NOMO-1 (cell line): Measurements from ENCODE around the gene VCAN.

Experiments used
- DNase-seq, 2 experiments: peaks; one replicate each; lab custom pipeline; 2025; ENCODE audit not compliant: unreplicated experiment in 2 of 2; lab: John Stamatoyannopoulos, UW

The VCAN gene

DNA sequence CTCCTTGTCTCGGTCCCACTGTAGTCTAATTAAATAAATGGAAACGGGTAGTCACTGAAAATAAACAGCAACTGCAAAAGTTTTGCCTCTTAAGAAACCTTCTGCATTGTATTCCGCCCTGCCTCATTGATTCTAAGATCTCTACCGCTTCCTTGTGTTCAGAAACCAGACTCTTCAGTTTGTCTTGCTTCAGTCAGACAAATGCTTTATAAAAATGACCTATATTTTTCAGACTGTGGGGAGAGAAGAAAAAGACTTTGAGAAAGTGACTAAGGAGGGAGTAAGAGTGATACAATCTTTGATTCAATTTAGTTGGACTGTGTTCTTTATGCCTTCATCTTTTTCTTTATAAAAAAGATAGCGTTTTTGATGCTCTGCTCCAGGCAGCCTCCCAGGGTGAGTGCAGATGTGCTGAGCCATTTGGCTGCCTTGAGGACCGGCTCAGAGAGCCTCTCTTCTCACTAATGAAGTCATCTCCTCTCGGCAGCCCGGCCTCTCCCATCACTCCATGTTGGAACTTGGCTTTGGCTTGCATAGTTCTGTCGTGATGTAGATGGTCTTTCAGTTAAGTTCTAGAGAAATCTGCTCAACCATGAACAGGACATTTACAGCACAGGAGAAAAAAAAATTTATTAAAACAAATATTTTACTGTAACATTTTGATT lies 4.0 kb upstream of the VCAN start:
- DNase-seq, result no peak

DNA sequence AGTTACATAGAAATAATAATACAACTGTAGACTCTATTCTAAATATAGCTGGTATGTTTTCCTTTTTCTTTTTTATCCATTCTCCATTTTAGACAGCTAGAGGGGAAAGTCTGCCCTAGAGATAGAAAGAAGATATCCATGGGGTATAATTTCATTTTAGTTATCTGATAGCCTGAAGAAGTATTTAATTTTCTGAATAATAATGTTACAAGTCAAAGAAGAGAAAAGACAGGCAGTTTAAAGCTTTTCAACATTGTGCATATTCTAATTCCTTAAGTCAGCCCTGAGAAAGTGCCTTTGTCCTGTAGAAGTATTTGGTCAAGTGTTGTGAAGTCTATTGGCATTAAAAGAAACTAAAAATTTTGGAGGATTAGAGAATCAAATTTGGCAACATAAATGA lies 2.5 kb upstream of the VCAN start:
- DNase-seq, result no peak

DNA sequence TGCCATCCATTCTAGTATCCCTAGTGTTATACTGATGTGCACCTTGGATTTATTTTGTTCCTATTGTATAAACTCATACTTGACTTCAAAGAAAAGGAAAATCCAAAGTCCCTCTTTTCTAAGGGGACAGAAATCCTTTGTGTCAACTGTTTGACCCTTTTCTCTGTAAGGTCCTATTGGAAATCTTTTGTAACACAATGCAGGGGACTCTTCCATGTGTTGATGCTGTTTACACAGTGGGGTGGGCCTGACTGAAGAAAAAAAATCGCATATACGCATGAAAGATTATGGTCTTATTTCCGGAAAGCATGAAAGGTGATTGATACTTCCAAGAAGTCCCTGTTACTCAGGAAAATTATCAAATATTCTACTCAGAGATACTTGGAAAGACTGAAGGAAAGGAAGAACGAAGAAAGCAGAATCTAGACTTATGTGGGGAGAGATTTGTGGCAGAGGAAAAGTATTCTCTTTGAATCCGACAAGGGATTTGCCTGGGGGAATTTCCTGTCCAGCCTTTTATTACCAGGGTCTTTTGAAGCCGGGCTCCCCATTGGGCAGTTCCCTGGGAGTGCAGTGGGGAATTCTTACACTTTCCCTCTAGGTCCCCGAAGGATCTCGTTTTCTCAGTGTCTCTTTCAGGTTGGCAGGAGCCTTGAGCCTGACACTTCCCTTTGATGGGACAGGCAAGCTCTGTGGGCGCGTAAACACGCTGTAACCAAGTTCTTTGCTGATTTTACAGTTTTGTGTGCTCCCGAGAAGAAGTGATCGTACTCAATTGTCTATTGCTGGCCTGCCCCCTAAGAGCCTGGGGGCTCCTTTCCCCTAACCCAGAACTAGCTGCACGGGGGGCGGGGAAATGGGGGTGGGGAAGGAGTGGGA lies 779 bp upstream of the VCAN start:
- DNase-seq, result peak; percentile 45 to 68

DNA sequence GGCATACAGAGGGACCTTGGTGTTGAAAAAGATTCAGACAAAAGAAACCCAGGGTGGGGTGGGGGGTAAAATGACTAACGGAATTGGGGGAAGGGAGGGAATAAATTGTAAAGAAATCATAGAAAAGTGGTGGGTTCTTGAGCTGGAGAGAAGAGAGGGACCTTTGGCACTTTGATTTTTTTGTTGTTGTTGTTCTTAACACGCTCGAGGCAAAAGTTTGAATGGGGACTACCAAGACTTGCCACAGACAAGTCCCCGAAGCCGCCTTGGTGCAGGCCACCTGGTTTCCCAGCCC lies 616 bp downstream of the VCAN start:
- peak in 1 of 2 experiments; percentile 18 for DNase-seq

DNA sequence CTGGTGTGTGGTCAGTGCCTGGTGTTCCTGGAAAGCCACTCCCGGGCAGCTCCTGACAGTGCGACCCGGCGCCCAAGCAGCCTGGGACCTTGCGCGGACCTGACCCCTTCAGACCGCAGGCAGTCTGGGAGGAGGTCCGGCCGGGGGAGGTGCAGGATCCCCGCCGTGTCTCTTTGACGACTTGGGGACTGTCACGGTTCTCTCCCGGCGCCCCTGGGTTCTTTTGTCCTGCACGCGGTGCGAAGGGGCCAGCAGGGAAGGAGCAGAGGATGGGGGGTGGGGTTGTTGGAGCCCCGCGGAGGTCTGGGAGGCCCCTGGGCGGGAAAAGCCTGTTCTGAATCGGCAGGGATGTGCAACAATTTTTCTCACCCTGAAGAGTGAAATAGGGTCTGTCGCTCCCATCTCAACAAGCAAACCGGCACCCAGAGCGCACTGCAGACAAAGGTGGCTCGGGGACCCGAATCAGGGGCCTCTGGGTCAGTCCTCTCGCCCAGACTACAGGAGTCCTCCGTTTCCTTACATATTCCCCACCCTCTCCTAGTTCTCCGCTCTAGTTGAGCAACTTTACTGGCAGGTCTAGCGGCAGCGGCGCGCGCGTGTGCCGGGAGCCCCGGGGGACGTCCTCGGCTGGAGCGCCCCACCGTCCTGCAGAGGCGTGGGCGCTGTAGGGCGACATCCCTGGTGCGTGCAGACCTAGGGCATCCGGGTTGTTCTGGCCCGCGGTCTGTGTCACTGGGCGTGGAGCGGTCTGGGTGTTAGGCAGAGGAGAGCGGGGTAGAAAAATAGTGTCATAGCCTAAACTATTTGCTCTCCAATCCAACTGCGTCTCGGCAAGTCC lies 1.2 kb downstream of the VCAN start:
- peak; percentile 38 to 56 for DNase-seq

DNA sequence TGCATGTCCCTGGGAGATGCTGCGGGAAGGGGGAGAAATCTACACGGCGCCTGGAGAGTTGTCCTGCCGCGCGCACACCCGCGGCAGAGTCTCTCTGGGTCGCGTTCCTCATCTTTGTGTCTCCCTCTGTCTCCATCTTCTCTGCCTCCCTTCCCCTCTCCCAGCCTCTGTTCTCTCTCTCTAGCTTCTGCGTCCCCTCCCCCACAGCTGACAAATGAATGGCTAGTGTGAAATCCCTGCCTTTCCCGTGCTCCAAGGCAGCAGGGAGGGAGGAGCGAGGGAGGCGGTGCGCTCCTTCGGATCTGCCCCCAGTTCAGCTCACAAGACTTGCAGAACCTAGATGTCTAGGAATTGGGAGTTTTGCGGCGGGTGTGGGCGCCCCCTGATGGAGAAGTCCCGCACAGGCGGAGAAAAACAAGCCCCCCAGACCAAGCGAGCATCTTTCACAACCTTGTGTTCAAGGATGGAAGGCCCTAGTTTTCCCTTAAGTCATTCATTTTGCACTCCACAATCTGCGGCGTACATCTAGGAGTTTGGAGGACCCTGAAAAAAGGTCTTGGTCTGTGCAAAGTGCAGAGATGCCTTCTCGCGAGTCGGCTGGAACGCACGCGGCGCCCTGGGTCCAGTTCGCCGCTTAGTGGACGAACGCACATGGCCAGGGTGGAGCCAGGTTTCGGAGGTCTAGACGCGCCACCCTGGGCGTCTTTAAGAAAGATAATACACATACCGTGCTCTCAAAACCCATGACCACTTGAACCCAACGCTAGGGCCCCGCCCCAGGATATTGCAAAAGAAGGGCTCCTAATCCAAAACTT lies 2.0 kb downstream of the VCAN start:
- peak; percentile 86 to 95 for DNase-seq

DNA sequence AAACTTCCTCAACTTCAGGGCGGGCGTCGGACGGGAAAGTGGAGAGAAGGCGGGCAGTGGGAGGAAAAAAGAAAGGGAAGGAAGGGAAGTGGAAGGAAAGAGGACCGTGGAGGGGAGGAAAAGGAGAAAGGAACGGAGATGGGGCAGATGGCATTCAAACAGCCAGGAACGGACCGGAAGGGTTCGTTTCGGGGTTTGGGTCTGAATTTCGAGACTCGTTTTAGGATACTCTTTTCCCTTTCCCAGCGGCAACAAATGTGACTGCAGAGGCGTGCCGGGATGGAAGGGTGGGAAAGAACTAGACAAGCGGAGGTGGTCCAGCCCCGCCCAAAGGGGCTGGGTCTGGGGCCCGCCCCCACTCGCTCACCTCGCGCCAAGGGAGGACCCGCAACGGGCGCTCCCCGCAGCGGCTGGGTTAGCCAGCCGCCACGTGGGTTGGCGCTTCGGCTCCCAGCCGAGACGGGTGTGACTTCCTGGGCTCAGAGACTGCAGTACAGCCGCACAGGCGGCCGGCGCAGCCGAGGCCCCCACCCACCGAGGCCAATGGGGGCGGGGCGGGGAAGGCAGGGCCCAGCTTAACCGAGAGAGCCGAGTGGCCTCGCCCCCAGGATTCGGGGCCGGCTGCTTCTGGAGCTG lies 2.7 kb downstream of the VCAN start:
- peak; percentile 49 to 70 for DNase-seq

DNA sequence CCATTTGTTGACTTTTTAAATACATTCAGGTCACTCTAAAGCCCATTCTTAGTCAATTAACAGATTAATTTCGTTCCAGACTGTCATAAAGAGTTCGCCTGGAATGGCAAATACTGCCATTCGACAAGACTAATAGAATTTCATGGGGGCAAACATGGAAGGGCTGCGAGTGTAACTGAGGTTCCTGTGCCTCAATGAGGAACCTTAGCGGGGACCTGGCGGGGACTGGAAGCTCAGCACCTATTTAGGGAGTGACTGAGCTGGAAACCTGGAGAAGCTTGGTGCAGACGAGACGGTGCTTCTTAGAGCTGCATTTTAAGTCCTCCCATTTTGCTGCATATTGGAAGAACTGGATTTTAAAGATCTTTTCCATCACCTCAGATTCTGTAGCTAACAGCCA lies 3.4 kb downstream of the VCAN start:
- no peak for DNase-seq

DNA sequence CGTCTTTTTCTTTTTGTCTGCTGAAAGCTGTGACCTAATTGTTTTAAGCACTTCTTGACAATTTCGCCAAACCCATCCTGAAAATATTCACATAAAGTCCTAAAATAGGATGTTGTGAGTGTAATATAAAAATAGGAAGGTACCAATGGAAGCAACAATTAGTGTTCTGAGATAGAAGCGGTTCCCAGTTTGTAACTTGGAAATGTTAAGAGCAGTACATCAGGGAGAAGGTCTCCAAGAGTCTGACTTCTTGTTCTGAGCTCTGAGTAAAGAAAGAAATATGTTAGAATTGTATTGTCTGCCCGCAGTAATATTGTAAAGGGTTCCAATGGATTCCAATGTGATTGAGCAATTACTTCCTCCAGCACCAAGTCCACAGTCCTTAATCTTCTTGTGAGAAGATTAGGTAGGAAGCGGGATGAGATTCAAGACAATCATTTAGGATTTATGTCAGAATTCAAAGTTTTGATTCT lies 3.9 kb downstream of the VCAN start:
- DNase-seq, result no peak

DNA sequence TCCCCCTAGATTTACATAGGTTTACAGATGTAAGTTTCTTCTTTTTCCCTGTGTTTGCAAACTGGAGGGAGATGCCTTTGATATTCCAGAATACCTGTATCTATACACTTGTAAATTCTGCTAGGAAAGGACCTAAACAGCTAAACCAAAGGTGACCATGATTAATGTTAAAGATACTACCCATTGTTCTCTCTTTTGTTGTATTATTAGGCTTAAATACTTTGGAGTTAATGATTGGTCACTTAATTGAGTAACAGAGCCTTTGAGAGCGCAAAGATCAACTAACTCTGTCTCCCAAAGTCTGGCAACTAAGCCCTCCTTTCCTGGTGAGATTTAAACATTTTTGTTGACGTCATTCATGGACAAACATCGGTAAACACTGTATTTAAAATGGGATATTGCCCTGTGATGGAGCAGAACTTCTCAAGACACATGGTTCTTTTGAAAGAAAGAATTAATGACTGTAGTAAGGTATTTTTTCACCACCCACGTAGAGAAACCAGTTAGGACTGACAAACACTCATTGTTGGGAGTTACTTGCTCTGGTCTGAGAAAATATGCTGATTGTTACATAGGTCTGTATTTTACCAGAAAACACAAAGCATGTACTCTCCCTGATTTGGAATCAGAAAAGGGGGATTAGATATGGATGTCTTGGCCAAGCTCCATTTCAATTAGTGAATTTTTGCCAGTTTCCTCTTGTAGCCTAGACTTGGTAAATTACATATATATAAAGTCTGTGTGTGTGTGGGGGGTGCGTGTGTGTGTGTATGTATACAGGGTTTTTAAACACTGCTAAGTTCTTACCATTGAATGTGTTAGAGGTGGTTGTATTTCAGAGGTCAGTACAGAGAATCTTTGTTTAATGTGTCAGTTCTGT lies 4.6 kb downstream of the VCAN start:
- DNase-seq, result no peak

DNA sequence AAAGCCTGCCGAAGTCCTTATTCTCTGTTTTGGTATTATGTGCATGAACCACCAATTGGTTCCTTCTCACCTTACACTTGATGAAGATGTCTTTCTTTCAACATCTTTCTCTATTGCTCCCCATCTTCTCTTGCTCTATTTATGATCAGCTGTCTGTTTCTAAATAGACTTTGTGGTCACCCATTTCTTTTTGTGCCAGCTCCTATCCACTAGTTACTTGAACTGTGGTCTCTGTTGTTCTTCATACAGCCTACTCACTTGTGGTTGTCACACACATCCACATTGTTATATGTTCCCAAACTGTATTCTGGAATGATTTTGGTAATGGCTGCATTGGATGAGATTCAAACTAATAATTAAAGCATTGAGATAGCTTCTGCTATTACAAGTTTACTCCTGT lies 11.4 kb downstream of the VCAN start:
- DNase-seq, result no peak

DNA sequence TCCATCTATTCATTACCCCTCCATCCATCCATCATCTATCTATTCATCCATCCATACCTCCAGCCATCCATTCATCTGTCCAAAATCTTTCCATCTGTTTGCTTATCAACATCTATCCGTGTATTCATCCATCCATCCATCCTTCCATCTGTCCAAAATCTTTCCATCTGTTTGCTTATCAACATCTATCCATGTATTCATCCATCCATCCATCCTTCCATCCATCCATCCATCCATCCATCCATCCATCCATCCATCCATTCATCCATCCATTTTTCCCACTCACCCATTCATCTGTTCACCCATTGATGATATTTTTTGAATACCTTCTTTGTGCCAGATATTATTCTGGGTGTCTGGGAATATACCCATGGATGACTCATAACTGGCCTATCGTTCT lies 12.8 kb downstream of the VCAN start:
- DNase-seq, result no peak

DNA sequence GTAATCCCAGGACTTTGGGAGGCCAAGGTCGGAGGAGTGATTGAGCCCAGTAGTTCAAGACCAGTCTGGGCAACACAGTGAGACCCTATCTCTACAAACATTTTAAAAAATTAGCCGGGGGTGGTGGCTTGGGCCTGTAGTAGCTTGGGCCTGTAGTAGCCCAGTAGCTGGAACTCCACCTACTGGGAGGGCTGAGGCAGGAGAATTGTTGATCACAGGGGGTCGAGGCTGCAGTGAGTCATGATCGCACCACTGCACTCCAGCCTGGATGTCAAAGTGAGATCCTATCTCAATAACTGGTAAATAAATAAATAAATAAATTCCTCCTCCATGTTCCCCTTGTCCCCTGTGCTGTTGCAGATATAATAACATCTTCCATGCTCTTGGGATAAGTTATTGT lies 14.3 kb downstream of the VCAN start:
- DNase-seq, result no peak

DNA sequence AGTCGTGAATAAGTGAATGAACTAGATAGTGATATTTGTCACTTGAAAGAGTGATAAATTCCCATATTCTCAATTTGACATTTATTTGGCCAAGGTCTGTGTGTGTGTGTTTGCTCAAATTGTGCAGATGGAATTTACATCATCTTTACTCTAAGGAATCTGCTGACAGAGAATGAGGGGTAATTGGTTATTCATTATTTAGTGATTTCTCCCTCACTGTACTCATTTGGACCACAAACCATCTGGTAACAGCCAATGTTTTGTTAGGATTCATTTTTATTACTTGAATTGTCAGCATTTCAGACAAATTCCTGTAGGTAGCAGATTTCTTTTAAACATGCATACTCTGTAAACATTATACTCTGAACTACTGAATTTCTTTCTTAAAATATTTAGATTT lies 15.6 kb downstream of the VCAN start:
- no peak for DNase-seq

DNA sequence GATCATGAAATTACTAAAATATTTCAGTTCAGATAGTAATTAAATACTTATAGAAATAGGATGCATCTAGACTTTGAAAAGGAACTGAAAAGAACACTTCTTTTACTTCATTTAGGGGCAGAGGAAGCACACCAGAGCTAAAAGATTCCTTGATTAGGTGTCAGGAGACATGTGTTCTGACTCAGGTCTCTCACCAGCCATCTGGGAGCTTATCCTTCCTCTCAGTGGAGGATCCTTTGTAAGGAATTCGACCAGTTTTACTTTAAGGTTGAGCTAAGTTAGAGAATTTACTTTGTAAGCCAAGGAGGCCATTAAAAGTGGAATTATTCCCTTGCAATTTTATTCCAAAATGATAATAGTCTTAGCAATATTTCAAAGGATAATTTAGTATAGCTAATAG lies 16.7 kb downstream of the VCAN start:
- DNase-seq, result no peak

DNA sequence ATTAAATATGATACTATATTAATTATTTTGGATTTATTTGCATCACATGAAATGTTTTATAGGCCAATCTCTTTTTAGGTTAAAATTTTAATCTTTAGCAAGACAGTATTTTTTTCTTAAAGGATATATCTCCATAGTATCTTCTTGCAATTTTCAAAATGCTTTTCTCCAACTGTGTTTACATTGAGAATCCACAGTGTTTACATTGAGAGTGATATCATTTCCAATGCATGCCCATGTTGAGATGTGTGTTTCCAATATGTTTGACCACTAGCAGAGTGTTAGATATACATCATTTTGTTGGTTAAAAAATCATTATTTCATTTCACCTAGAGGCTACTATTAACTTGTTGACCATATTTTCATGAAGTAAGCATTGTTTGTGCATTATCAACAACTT lies 17.3 kb downstream of the VCAN start:
- DNase-seq, result no peak

DNA sequence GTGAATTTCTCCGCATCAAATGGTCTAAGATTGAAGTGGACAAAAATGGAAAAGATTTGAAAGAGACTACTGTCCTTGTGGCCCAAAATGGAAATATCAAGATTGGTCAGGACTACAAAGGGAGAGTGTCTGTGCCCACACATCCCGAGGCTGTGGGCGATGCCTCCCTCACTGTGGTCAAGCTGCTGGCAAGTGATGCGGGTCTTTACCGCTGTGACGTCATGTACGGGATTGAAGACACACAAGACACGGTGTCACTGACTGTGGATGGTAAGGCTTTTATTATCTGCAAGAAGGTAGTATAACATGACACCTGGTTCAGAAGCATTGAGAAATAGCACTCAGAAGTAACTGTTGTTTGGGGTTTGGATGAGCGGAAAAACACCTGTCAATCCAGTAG lies 18.7 kb downstream of the VCAN start:
- no peak for DNase-seq

DNA sequence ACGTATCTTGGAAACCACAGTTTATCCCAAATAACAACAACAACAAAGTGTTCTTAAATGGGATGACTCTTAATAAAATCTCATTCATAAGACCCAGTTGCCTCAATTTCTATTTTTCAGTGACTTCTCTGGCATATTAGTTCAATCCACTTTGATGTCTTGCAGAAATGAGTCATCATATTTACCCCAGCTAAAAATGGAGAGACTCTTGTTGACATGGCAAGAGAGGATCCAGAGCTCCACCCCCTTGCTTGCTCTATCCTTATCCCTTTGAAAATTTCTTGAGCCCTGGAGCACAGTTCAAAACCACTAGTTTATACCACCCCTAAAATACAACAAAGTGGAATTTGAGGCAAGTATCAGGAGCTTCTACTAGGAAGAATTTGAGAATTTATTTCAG lies 20.8 kb downstream of the VCAN start:
- DNase-seq, result no peak

DNA sequence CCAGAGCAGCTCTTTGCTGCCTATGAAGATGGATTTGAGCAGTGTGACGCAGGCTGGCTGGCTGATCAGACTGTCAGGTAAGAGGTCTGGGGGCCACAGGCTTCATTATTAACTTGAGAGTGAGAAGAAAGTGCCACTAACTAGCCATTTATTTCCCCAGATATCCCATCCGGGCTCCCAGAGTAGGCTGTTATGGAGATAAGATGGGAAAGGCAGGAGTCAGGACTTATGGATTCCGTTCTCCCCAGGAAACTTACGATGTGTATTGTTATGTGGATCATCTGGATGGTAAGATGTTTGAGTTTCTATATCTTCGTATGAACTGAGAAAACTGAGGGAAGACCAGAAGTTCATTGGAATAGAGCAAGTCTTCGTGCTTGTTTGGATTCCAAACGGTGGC lies 22.1 kb downstream of the VCAN start:
- no peak for DNase-seq
